Upper lobe of right lung (tissue), 1 donor: ENCODE results near the gene RNF214. TPM values are rescaled to one million over a fixed set of nuclear protein-coding genes. Genes with fewer than 3 reads are reported as not detected.
"Not testable (repeated sequence)": the region's sequence is repeated elsewhere in the genome, so short reads cannot be mapped to it uniquely, and the experiment has no call there.

ENCODE experiments used
- ATAC-seq: fragments of 200-7000 bp; cut with Tn5 transposase; one replicate; pipeline ENCODE4 v1.9.1; 2020; ENCODE audit warnings: mild to moderate bottlenecking, moderate library complexity
- DNase-seq: peaks from one replicate; pipeline ENCODE4 v3.0.0-alpha.2; 2020
- H3K27ac ChIP-seq: fragments of 200-600 bp; one replicate; pipeline ENCODE4 v1.8.0; 2022
- H3K27me3 ChIP-seq: fragments of 200-600 bp; one replicate; pipeline ENCODE4 v1.8.0; 2022; ENCODE audit warnings: mild to moderate bottlenecking
- H3K36me3 ChIP-seq: fragments of 200-600 bp; one replicate; pipeline ENCODE4 v1.8.0; 2022
- H3K4me1 ChIP-seq: fragments of 200-600 bp; one replicate; pipeline ENCODE4 v1.8.0; 2022
- H3K4me3 ChIP-seq: fragments of 200-600 bp; one replicate; pipeline ENCODE4 v1.8.0; 2022; ENCODE audit warnings: mild to moderate bottlenecking
- H3K9me3 ChIP-seq: fragments of 200-600 bp; one replicate; pipeline ENCODE4 v1.8.0; 2022
- CTCF ChIP-seq: fragments of 200-600 bp; IDR thresholded peaks from one replicate; pipeline ENCODE4 v1.8.0; 2022; ENCODE audit warnings: antibody characterized with exemption
- intact Hi-C: fragments of 100-400 bp; cut with DNase I; formaldehyde crosslinking; loops from one replicate; pipeline ENCODE4 v1.11.0; 2022
- total RNA-seq: library from RNA; stranded (reverse); fragmentation: NEBNext Ultra II Directional; extraction: Animal tissue kit (Norgen Biotek cat#: 25700); gene quantifications from one replicate; pipeline ENCODE4 v1.2.1, GENCODE V29; 2021
- donor health status: DM: no; HTN: yes; CAD: no; lungs with severe emphysema.

RNF214 gene
- total RNA-seq, 1 donor from 2014 or later, result 27.1 TPM

- no peak overlapping the region for H3K27ac ChIP-seq
- H3K27me3 ChIP-seq, result no peaks in the 10 kb centered on the region
- DNase-seq (no peak), ATAC-seq (no peak)
- H3K4me1 ChIP-seq, result no peaks in the 10 kb centered on the region
- no peak overlapping the region for H3K4me3 ChIP-seq
- peaks cover 35% of the 10 kb centered on the region for H3K36me3 ChIP-seq
- no peak for TF ChIP-seq CTCF
- intact Hi-C loops, result no loop called here
- no peaks in the 10 kb centered on the region for H3K9me3 ChIP-seq
Measured at GRCh38 chr11:117259417-117259816, 26.9 kb downstream of the RNF214 start.

GRCh38 chr11:117264624-117265323 is 32.3 kb downstream of the RNF214 start:
- peaks cover 20% of the 10 kb centered on the region for H3K36me3 ChIP-seq
- H3K27ac ChIP-seq, intact Hi-C loops, H3K4me1 ChIP-seq, H3K9me3 ChIP-seq, ATAC-seq, H3K27me3 ChIP-seq, H3K4me3 ChIP-seq, DNase-seq: not testable (repeated sequence)

GRCh38 chr11:117265745-117266144 is 33.3 kb downstream of the RNF214 start:
- no peak overlapping the region for H3K27ac ChIP-seq
- H3K36me3 ChIP-seq, result peaks cover 19% of the 10 kb centered on the region
- H3K4me1 ChIP-seq, result no peaks in the 10 kb centered on the region
- intact Hi-C loops, result no loop called here
- no peaks in the 10 kb centered on the region for H3K27me3 ChIP-seq
- no peak for TF ChIP-seq CTCF
- no peaks in the 10 kb centered on the region for H3K9me3 ChIP-seq
- DNase-seq, result no peak
- H3K4me3 ChIP-seq, result no peak overlapping the region
- no peak for ATAC-seq

- Histone ChIP-seq H3K4me3 (no peak overlapping the region), H3K27me3 (no peaks in the 10 kb centered on the region), H3K9me3 (no peaks in the 10 kb centered on the region), H3K4me1 (no peaks in the 10 kb centered on the region), H3K36me3 (peaks cover 9% of the 10 kb centered on the region), H3K27ac (no peak overlapping the region)
- intact Hi-C loops, result no loop called here
- no peak for DNase-seq
- TF ChIP-seq CTCF, result no peak
- ATAC-seq, result no peak
Measured at GRCh38 chr11:117269856-117270255, 37.4 kb downstream of the RNF214 start.

GRCh38 chr11:117271208-117271607 is 38.7 kb downstream of the RNF214 start:
- H3K4me3 ChIP-seq, result no peak overlapping the region

GRCh38 chr11:117272175-117272574 is 39.7 kb downstream of the RNF214 start:
- H3K27me3 ChIP-seq, H3K4me3 ChIP-seq, H3K9me3 ChIP-seq, H3K27ac ChIP-seq, ATAC-seq, DNase-seq, intact Hi-C loops, H3K4me1 ChIP-seq: not testable (repeated sequence)
- H3K36me3 ChIP-seq, result peaks cover 10% of the 10 kb centered on the region

More at GRCh38 chr11:117271208-117271607, 38.7 kb downstream of the RNF214 start:
- Histone ChIP-seq H3K27me3 (no peaks in the 10 kb centered on the region), H3K36me3 (peaks cover 10% of the 10 kb centered on the region), H3K4me1 (no peaks in the 10 kb centered on the region), H3K9me3 (no peaks in the 10 kb centered on the region), H3K27ac (no peak overlapping the region)
- ATAC-seq, result no peak
- DNase-seq, result no peak
- TF ChIP-seq CTCF, result no peak
- intact Hi-C loops, result no loop called here
